GM12874 (cell line): ENCODE data around the gene FBLIM1.
A peak's percentile ranks its signal among the peaks of the same experiment; 100 is the strongest.

Source experiments
- TF ChIP-seq, protein P1 (sequence below): IDR thresholded peaks from 2 replicates; pipeline ENCODE4 v1.5.1; 2011; ENCODE audit warnings: low read depth, mild to moderate bottlenecking, control low read depth, low read length, moderate library complexity; ENCODE audit not compliant: insufficient read depth

The FBLIM1 gene

DNA sequence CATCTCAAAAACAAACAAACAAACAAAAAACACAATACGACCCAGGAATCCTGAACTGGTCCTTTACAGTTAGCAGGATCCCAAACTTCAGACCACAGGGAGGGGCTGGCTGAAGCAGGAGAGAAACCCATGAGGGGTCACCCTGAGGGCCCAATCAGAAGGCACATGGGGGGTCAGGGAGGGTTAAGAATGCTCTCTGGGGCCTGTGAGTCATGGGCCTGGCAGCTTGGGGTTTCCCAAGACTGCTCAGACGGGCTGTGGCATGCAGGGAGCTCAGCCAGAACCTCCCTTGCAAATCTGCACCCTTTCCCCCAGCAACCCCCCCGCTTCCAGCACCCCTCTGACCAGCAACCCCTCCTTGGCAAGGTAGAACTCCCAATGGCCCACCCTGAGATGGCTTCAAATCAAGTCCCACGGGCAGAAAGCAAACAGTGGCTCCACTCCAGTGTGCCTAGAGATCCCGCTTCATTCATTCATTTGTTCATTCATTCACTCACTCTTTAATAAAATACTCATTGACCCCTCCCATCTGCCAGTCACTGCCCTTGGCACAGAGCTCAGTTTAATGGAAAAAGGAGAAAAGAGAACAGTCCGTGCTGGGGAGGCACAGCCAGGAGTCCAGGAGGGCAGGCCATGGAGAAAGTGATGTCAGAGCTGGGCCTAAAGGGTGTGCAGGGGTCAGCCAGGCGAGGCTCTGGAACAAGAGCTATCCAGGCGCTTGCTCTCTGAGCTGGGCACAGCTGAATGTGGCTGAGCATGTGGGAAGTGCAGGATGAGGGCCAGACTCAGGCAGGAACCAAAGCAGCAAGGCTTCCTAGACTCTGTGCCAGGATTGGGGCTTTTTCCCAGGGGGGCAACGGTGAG, 40.6 kb downstream of the FBLIM1 start:
- TF ChIP-seq, protein P1, sequence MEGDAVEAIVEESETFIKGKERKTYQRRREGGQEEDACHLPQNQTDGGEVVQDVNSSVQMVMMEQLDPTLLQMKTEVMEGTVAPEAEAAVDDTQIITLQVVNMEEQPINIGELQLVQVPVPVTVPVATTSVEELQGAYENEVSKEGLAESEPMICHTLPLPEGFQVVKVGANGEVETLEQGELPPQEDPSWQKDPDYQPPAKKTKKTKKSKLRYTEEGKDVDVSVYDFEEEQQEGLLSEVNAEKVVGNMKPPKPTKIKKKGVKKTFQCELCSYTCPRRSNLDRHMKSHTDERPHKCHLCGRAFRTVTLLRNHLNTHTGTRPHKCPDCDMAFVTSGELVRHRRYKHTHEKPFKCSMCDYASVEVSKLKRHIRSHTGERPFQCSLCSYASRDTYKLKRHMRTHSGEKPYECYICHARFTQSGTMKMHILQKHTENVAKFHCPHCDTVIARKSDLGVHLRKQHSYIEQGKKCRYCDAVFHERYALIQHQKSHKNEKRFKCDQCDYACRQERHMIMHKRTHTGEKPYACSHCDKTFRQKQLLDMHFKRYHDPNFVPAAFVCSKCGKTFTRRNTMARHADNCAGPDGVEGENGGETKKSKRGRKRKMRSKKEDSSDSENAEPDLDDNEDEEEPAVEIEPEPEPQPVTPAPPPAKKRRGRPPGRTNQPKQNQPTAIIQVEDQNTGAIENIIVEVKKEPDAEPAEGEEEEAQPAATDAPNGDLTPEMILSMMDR: no peak

DNA sequence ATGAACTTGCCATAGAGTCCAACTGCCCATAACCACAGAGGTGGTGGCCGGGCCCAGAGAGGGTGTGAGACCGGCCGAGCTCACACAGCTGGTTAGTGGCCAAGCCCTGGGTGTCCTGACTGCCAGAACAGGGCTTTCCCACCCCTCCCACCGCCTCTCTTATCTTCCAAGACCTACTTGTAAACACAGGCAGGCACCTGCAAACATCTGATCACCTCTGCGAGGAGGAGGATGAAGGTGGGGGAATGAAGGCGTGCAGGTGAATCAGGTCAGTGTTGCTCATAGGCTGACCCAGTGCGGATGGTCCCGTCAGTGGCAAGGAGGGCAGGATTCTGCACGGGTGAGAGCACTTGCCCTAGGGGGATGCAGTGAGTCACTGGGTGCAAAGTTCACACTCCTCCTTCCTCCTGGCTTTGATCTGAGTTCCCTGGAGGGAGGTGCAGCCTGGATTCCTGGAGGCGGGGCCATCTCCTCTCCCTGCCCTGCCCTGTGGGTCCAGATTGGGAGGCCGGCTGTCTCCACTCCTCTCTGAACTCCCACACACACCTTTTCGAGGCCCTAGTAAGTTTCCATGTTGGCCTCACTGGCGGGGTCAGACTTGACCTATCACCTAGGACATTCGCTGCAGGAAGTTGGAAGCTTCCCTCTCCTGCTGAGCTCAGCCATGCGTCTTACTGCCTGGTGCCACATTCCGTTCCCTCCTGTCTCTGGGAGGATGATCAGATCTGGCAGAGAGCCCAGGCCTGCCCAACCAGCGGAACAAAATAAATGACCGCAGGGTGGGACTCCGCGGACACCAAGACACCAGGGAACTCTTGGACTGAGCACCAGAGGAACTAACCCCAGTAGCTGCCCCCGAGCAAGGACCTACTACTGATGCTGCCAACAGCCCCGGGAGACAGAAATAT, 41.6 kb downstream of the FBLIM1 start:
- TF ChIP-seq, protein P1: no peak

DNA sequence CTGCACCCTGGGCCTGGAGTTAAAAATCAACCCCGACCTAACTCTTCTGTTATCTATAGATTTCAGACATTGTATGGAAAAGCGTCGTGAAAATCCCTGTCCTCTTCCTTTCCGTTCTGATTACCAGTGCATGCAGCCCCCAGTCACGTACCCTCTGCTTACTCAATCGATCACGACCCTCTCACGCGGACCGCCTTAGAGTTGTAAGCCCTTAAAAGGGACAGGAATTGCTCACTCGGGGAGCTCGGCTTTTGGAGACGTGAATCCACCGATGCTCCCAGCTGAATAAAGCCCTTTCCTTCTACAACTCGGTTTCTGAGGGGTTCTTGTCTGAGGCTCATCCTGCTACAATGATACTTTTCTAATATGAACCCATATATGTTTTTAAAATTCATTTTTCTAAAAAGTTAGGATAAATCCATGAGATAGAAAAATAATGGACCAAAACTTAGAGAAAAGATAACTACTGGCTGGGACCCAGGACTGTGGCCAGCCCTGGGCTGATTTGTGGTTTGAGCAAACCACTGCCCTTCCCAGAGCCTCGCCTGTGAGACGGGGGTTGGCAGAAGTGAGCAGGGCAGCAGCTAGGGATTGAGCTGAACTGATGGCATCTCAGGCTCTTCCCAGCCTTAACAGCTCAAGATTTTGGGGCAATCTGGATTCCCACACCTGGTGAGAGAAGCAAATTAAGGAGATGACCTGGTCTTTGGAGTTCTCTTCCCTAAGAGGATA, 43.8 kb downstream of the FBLIM1 start:
- TF ChIP-seq, protein P1: no peak

- TF ChIP-seq, protein P1: peak; percentile 38; the same call in 1 of the 2 replicates
These were observed 44.8 kb downstream of the FBLIM1 start for GRCh38 chr1:15803380-15803779.

DNA sequence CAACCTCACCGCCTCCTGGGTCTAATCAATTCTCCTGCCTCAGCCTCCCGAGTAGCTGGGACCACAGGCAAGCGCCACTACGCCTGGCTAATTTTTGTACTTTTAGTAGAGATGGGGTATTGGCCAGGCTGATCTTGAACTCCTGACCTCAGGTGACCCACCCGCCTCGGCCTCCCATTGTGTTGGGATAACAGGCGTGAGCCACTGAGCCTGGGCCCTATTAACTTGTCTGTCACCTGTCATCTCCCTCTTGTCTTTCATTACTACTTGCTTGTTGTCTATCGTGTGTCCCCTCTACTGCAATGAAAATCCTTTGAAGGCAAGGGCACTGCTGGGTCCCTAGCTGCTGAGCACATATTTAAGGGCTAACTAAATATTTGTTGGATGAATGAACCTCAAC, 45.5 kb downstream of the FBLIM1 start:
- TF ChIP-seq, protein P1: no peak

GRCh38 chr1:15807121-15807520, 48.5 kb downstream of the FBLIM1 start:
- TF ChIP-seq, protein P1: no peak
